CD14-positive monocyte (primary cell): ENCODE measurements around the gene GPR42. TPM values are rescaled to one million over a fixed set of nuclear protein-coding genes. Genes with fewer than 3 reads are reported as not detected.
A peak's percentile ranks its signal among the peaks of the same experiment; 100 is the strongest.

Experiments used
- DNase-seq, 3 donors: peaks; one replicate each; pipeline ENCODE4 v3.0.0-alpha.2; 2011 to 2022
- H2AFZ ChIP-seq: 2 replicates; pipeline ENCODE4 v1.6.0; 2012; ENCODE audit warnings: mild to moderate bottlenecking, low read depth, low read length, inconsistent platforms; ENCODE audit not compliant: insufficient read depth, poor library complexity, severe bottlenecking
- H3K27ac ChIP-seq, 2 donors: 1 replicate in 1 of 2; 2 replicates in 1 of 2; pipeline ENCODE4 v1.5.1; 2012 to 2013; ENCODE audit warnings: low read length in 2 of 2, control low read depth in 1 of 2, inconsistent platforms in 1 of 2, low read depth in 1 of 2, mild to moderate bottlenecking in 1 of 2
- H3K27me3 ChIP-seq, 2 donors: one replicate each; pipeline versions ENCODE4 v1.6.0 to v1.6.1; 2011 to 2013; ENCODE audit warnings: low read length in 2 of 2; ENCODE audit not compliant: control insufficient read depth in 2 of 2, insufficient read depth in 2 of 2
- H3K36me3 ChIP-seq, 2 donors: replicated peaks in 1 of 2; 1 replicate in 1 of 2; 2 replicates in 1 of 2; pipeline versions ENCODE4 v1.5.1 to v1.6.1; 2012 to 2013; ENCODE audit warnings: low read length in 2 of 2, control low read depth in 1 of 2, inconsistent platforms in 1 of 2, mild to moderate bottlenecking in 1 of 2; ENCODE audit not compliant: insufficient read depth in 2 of 2, control insufficient read depth in 1 of 2
- H3K4me1 ChIP-seq, 2 donors: 1 replicate in 1 of 2; 2 replicates in 1 of 2; pipeline versions ENCODE4 v1.5.1 to v1.6.1; 2012 to 2013; ENCODE audit warnings: low read length in 2 of 2, control low read depth in 1 of 2, inconsistent platforms in 1 of 2, mild to moderate bottlenecking in 1 of 2, moderate library complexity in 1 of 2; ENCODE audit not compliant: insufficient read depth in 2 of 2, control insufficient read depth in 1 of 2
- H3K4me2 ChIP-seq: replicated peaks from 2 replicates; pipeline ENCODE3; 2012; ENCODE audit warnings: low read length, moderate library complexity, mild to moderate bottlenecking; ENCODE audit not compliant: poor library complexity, severe bottlenecking; ENCODE audit errors: extremely low read depth
- H3K4me3 ChIP-seq, 3 experiments: fragments of 200-600 bp in 1 of 3; sonication (generic) in 1 of 3; replicated peaks in 1 of 3; 1 replicate in 2 of 3; 2 replicates in 1 of 3; pipeline ENCODE4 v1.5.1; 2011 to 2013; ENCODE audit warnings: low read length in 3 of 3, mild to moderate bottlenecking in 3 of 3, control low read depth in 2 of 3, low read depth in 2 of 3, inconsistent platforms in 1 of 3, moderate library complexity in 1 of 3
- H3K79me2 ChIP-seq: 2 replicates; pipeline ENCODE4 v1.6.0; 2012; ENCODE audit warnings: mild to moderate bottlenecking, control low read depth, inconsistent platforms, low read length, moderate library complexity; ENCODE audit not compliant: insufficient read depth
- H3K9ac ChIP-seq: 2 replicates; pipeline ENCODE4 v1.6.0; 2017; ENCODE audit warnings: low read length, mild to moderate bottlenecking; ENCODE audit not compliant: insufficient read depth, poor library complexity, severe bottlenecking
- H3K9me3 ChIP-seq, 2 donors: replicated peaks in 1 of 2; 1 replicate in 1 of 2; 2 replicates in 1 of 2; pipeline versions ENCODE4 v1.5.1 to v1.6.1; 2012 to 2013; ENCODE audit warnings: low read length in 2 of 2, control low read depth in 1 of 2; ENCODE audit not compliant: control insufficient read depth in 1 of 2, insufficient read depth in 1 of 2
- H4K20me1 ChIP-seq: 2 replicates; pipeline ENCODE4 v1.6.0; 2012; ENCODE audit warnings: mild to moderate bottlenecking, low read length, control low read depth, moderate library complexity; ENCODE audit not compliant: insufficient read depth
- H3K27ac Mint-ChIP-seq, 7 donors: one replicate each; pipeline ENCODE4 v1.8.0; 2020; ENCODE audit warnings: mild to moderate bottlenecking in 7 of 7, mixed read lengths in 7 of 7, moderate library complexity in 6 of 7, inconsistent platforms in 2 of 7
- H3K27me3 Mint-ChIP-seq, 3 donors: one replicate each; pipeline ENCODE4 v1.8.0; 2021 to 2022; ENCODE audit warnings: low read depth in 3 of 3, mild to moderate bottlenecking in 3 of 3, mixed read lengths in 3 of 3, moderate library complexity in 3 of 3, inconsistent platforms in 1 of 3
- H3K36me3 Mint-ChIP-seq, 2 donors: one replicate each; pipeline ENCODE4 v1.8.0; 2020; ENCODE audit warnings: mixed read lengths in 2 of 2, inconsistent platforms in 1 of 2, mild to moderate bottlenecking in 1 of 2
- H3K4me1 Mint-ChIP-seq: one replicate; pipeline ENCODE4 v1.8.0; 2020; ENCODE audit warnings: mild to moderate bottlenecking, mixed read lengths
- H3K4me3 Mint-ChIP-seq, 2 donors: one replicate each; pipeline ENCODE4 v1.8.0; 2020; ENCODE audit warnings: mild to moderate bottlenecking in 2 of 2, mixed read lengths in 2 of 2, moderate library complexity in 1 of 2
- H3K9me3 Mint-ChIP-seq, 7 donors: one replicate each; pipeline ENCODE4 v1.8.0; 2020 to 2022; ENCODE audit warnings: mixed read lengths in 7 of 7, mild to moderate bottlenecking in 6 of 7, moderate library complexity in 6 of 7, inconsistent platforms in 2 of 7
- CTCF ChIP-seq: fragments of 200-600 bp; IDR thresholded peaks from one replicate; pipeline ENCODE4 v1.8.0; 2022; ENCODE audit warnings: antibody characterized with exemption, mild to moderate bottlenecking
- WGBS: methylation state at CpG from one replicate; pipeline ENCODE4 v1.1.5; 2013; ENCODE audit warnings: missing lambda C conversion rate; ENCODE audit not compliant: insufficient coverage; 5-methylcytosine and 5-hydroxymethylcytosine counted together
- intact Hi-C, 2 donors: fragments of 100-400 bp; cut with micrococcal nuclease; formaldehyde crosslinking; loops; one replicate each; pipeline versions ENCODE4 v1.15.0 to v1.15.1; 2023
- polyA minus RNA-seq: library from RNA; depleted of rRNA, polyadenylated mRNA; stranded (reverse); fragments of >200 nt; gene quantifications from 2 replicates; pipeline ENCODE4 v1.2.3, GENCODE V29; 2012
- polyA plus RNA-seq, 3 donors: library from polyadenylated mRNA; depleted of rRNA in 1 of 3; unstranded in 2 of 3; stranded (reverse) in 1 of 3; fragments of 300-500 nt in 2 of 3; fragments of >200 nt in 1 of 3; fragmentation: Illumina TruSeq in 2 of 3; gene quantifications; 1 replicate in 2 of 3; 2 replicates in 1 of 3; pipeline ENCODE4 v1.2.3, GENCODE V29; 2012 to 2021
- total RNA-seq, 12 experiments: library from RNA in 1 of 12; stranded (reverse) in 1 of 12; fragments of 120-200 nt in 1 of 12; gene quantifications; one replicate each; pipeline ENCODE4 v1.2.4 and lab custom pipeline; 2013 to 2026; ENCODE audit warnings: mixed read lengths in 6 of 12, inconsistent platforms in 1 of 12

Gene GPR42, protein sequence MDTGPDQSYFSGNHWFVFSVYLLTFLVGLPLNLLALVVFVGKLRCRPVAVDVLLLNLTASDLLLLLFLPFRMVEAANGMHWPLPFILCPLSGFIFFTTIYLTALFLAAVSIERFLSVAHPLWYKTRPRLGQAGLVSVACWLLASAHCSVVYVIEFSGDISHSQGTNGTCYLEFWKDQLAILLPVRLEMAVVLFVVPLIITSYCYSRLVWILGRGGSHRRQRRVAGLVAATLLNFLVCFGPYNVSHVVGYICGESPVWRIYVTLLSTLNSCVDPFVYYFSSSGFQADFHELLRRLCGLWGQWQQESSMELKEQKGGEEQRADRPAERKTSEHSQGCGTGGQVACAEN
- total RNA-seq (2013) = 0.39 TPM
- polyA plus RNA-seq = 1 to 10 TPM in 1 of 3 donors, under 1 TPM in 1, not detected in 1; 0.17 to 2.9 TPM
- polyA minus RNA-seq = 0.83 and 0.96 TPM in 2 replicates
- total RNA-seq (lab: John Stamatoyannopoulos, UW) = 0 to 0.62 (median 0.12) reads per million in 11 experiments

DNA sequence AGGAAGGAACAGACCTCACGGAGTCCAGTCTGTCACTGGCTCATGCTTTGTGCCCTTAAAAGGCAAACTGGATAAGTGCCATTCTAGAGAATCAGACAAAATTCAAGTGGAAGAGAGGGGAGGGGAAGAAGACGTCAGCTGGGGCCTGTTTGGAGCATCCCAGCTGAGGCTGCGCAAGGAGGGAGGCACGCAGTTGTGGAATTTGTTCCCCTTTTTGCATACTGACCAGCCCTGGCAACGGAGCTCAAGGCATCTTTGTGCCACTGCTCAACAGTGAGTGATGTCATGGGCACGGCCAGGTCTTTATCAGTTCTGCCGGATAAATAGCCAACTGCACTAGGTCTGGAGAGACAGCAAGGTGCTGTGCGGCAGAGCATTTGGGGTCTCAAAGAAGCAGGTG lies at the start of gene GPR42:
TSS of gene GPR42 (plus strand) at position 347 of the 400 bp plus-strand sequence. CDS start 292 bp downstream, outside the sequence.
- Mint-ChIP-seq H3K36me3 (no peaks in the 10 kb centered on the region), H3K9me3 (peaks cover 0 to 21% (median 13%) of the 10 kb centered on the region in 7 donors), H3K4me3 (no peak within 1 kb of the TSS), H3K4me1 (peaks cover 18% of the 10 kb centered on the region), H3K27ac (no peak within 1 kb of the TSS), H3K27me3 (peaks cover 7 to 17% (median 13%) of the 10 kb centered on the region in 3 donors)
- no peaks in the 10 kb centered on the region for H3K79me2 ChIP-seq
- TF ChIP-seq CTCF = no peak
- peaks cover 0 to 4% of the 10 kb centered on the region in 2 donors for H3K27me3 ChIP-seq
- H3K4me1 ChIP-seq = peaks cover 0 to 7% of the 10 kb centered on the region in 2 donors
- H3K4me2 ChIP-seq = no peak within 1 kb of the TSS
- no peaks in the 10 kb centered on the region for H4K20me1 ChIP-seq
- WGBS = 100% methylated on average over 2 of the region's 8 CpGs
- peaks cover 0 to 13% of the 10 kb centered on the region in 2 donors for H3K9me3 ChIP-seq
- H3K27ac ChIP-seq = no peak within 1 kb of the TSS
- no peak within 1 kb of the TSS for H3K4me3 ChIP-seq
- H3K9ac ChIP-seq = no peak within 1 kb of the TSS
- H3K36me3 ChIP-seq = no peaks in the 10 kb centered on the region
- intact Hi-C loops = no loop called here
- no peak within 1 kb of the TSS for H2AFZ ChIP-seq
- DNase-seq = no peak

DNA sequence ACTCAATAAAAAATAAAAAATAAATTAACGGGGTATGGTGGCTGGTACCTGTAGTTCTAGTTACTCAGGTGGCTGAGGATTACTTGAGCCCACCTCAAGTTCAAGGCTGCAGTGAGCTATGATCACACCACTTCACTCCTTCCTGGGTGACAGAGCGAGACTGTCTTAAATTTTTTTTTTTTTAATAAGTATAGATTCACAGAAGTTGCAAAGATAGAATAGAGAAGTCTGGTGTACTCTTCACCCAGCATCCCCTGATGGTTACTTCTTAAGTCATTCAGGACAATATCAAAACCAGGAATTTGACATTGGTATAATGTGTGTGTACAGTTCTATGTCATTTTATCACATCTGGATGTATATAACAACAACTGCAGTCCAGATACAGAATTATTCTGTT lies 49.6 kb upstream of the GPR42 start:
- peak overlapping the region in 4 of 7 donors; percentile 76 to 99 (median 98) for H3K27ac Mint-ChIP-seq
- Histone ChIP-seq H3K4me3 (no peak overlapping the region), H3K79me2 (no peaks in the 10 kb centered on the region), H3K27ac (peak overlapping the region in 1 of 2 donors; percentile 90), H4K20me1 (no peaks in the 10 kb centered on the region), H3K27me3 (no peaks in the 10 kb centered on the region), H3K36me3 (no peaks in the 10 kb centered on the region), H3K4me1 (peaks cover 73 to 87% of the 10 kb centered on the region in 2 donors), H3K9ac (peak overlapping the region; percentile 55), H3K4me2 (no peak overlapping the region), H3K9me3 (no peaks in the 10 kb centered on the region), H2AFZ (no peak overlapping the region)
- DNase-seq = no peak
- H3K4me3 Mint-ChIP-seq = no peak overlapping the region
- H3K9me3 Mint-ChIP-seq = peaks cover 0 to 7% (median 2%) of the 10 kb centered on the region in 7 donors
- intact Hi-C loops = no loop called here
- peaks cover 74% of the 10 kb centered on the region for H3K4me1 Mint-ChIP-seq
- peaks cover 0 to 3% (median 2%) of the 10 kb centered on the region in 3 donors for H3K27me3 Mint-ChIP-seq
- peaks cover 0 to 15% of the 10 kb centered on the region in 2 donors for H3K36me3 Mint-ChIP-seq
- no CpG with 5 or more reads among the region's 2 CpGs for WGBS
- TF ChIP-seq CTCF = no peak
